GM23338 (cell line): Measurements from ENCODE around the gene FOXD4L6. TPM values are rescaled to one million over a fixed set of nuclear protein-coding genes. Genes with fewer than 3 reads are reported as not detected.
"Not testable (repeated sequence)": the region's sequence is repeated elsewhere in the genome, so short reads cannot be mapped to it uniquely, and the experiment has no call there.

Experiments
- ATAC-seq: fragments of 200-7000 bp; cut with Tn5 transposase; 3 replicates; pipeline ENCODE4 v1.9.1; 2020
- DNase-seq: peaks from one replicate; pipeline ENCODE4 v3.0.0-alpha.2; 2015; ENCODE audit warnings: low spot score
- H2AFZ ChIP-seq: fragments of 200-600 bp; sonication (generic); 2 replicates; pipeline ENCODE4 v1.8.0; 2016; ENCODE audit warnings: antibody characterized with exemption, mild to moderate bottlenecking, moderate library complexity
- H3F3A ChIP-seq: fragments of 200-600 bp; sonication (generic); replicated peaks from 2 replicates; pipeline ENCODE4 v1.8.0; 2017; ENCODE audit warnings: antibody characterized with exemption, mixed run types, low read depth
- H3K27ac ChIP-seq: fragments of 200-600 bp; sonication (generic); 2 replicates; pipeline ENCODE4 v1.6.1; 2016; ENCODE audit warnings: low read depth
- H3K27me3 ChIP-seq: fragments of 200-600 bp; sonication (generic); 2 replicates; pipeline ENCODE4 v1.8.0; 2016; ENCODE audit warnings: mild to moderate bottlenecking, mixed run types, moderate library complexity; ENCODE audit not compliant: insufficient read depth
- H3K36me3 ChIP-seq: fragments of 200-600 bp; sonication (generic); 2 replicates; pipeline ENCODE4 v1.8.0; 2016; ENCODE audit warnings: mild to moderate bottlenecking; ENCODE audit not compliant: insufficient read depth
- H3K4me1 ChIP-seq: fragments of 200-600 bp; sonication (generic); 2 replicates; pipeline ENCODE4 v1.8.0; 2016; ENCODE audit warnings: mild to moderate bottlenecking, moderate library complexity; ENCODE audit not compliant: insufficient read depth
- H3K4me2 ChIP-seq: fragments of 200-600 bp; sonication (generic); 2 replicates; pipeline ENCODE4 v1.7.1; 2017; ENCODE audit warnings: mixed run types
- H3K4me3 ChIP-seq: fragments of 200-600 bp; sonication (generic); 2 replicates; pipeline ENCODE4 v1.6.1; 2016; ENCODE audit warnings: mixed run types
- H3K79me2 ChIP-seq: fragments of 200-600 bp; sonication (generic); replicated peaks from 2 replicates; pipeline ENCODE4 v1.8.0; 2017; ENCODE audit warnings: mild to moderate bottlenecking; ENCODE audit not compliant: insufficient read depth
- H3K9me2 ChIP-seq: fragments of 200-600 bp; sonication (generic); 2 replicates; pipeline ENCODE4 v1.8.0; 2017; ENCODE audit not compliant: insufficient read depth
- H4K20me1 ChIP-seq: fragments of 200-600 bp; sonication (generic); replicated peaks from 2 replicates; pipeline ENCODE4 v1.8.0; 2017; ENCODE audit warnings: mild to moderate bottlenecking; ENCODE audit not compliant: insufficient read depth
- H3K27ac Mint-ChIP-seq: 2 replicates; pipeline ENCODE4 v1.8.0; 2020; ENCODE audit warnings: inconsistent platforms, mild to moderate bottlenecking, moderate library complexity, mixed read lengths
- H3K27me3 Mint-ChIP-seq: 3 replicates; pipeline ENCODE4 v1.8.0; 2022; ENCODE audit warnings: low read depth, mild to moderate bottlenecking, moderate library complexity, mixed read lengths, inconsistent platforms; ENCODE audit not compliant: insufficient read depth, poor library complexity
- H3K36me3 Mint-ChIP-seq: 3 replicates; pipeline ENCODE4 v1.8.0; 2021; ENCODE audit warnings: low read depth, mild to moderate bottlenecking, inconsistent platforms, moderate library complexity, mixed read lengths
- H3K4me1 Mint-ChIP-seq: 3 replicates; pipeline ENCODE4 v1.8.0; 2020; ENCODE audit warnings: mild to moderate bottlenecking, inconsistent platforms, mixed read lengths
- H3K4me3 Mint-ChIP-seq: 3 replicates; pipeline ENCODE4 v1.8.0; 2021; ENCODE audit warnings: moderate library complexity, mild to moderate bottlenecking, inconsistent platforms, mixed read lengths
- H3K9me3 Mint-ChIP-seq: 3 replicates; pipeline ENCODE4 v1.8.0; 2020; ENCODE audit warnings: moderate library complexity, mild to moderate bottlenecking, inconsistent platforms, mixed read lengths
- long read RNA-seq: library from polyadenylated mRNA; unstranded; transcript quantifications from one replicate; pipeline ENCODE4 v2.0.0, GENCODE V29; 2020; ENCODE audit not compliant: unreplicated experiment
- polyA plus RNA-seq: library from polyadenylated mRNA; unstranded; fragments of >200 nt; fragmentation: Nextera tagmentation; extraction: Ambion mirVana; gene quantifications from 2 replicates; pipeline ENCODE4 v1.2.1, GENCODE V29; 2016
- total RNA-seq: library from RNA; depleted of rRNA; stranded (reverse); fragments of >200 nt; shearing (Covaris generic); gene quantifications from 2 replicates; pipeline ENCODE4 v1.2.3, GENCODE V29; 2014; rRNA removed

Gene FOXD4L6
- total RNA-seq (0.21 TPM in 1 of 2 replicates, not detected in the other), polyA plus RNA-seq (not detected in 2 replicates)
- long read RNA-seq = 0 reads

- not testable (repeated sequence) for H3K36me3 ChIP-seq, DNase-seq, H3K9me2 ChIP-seq, H3K79me2 ChIP-seq, H4K20me1 ChIP-seq, ATAC-seq, H3K4me1 Mint-ChIP-seq, H3K27me3 Mint-ChIP-seq, H3K4me3 Mint-ChIP-seq, H3K36me3 Mint-ChIP-seq, H3K4me3 ChIP-seq, H3K27ac ChIP-seq, H2AFZ ChIP-seq, H3F3A ChIP-seq, H3K4me1 ChIP-seq, H3K27ac Mint-ChIP-seq, H3K9me3 Mint-ChIP-seq, H3K4me2 ChIP-seq
- H3K27me3 ChIP-seq = peaks cover 23% of the 10 kb centered on the region
Measured at GRCh38 chr9:41128581-41128980, at the start of gene FOXD4L6. Gene FOXD4L6, minus strand, starts transcription at chr9:41128681. Its CDS starts 298 bp downstream, at chr9:41128383.

DNA sequence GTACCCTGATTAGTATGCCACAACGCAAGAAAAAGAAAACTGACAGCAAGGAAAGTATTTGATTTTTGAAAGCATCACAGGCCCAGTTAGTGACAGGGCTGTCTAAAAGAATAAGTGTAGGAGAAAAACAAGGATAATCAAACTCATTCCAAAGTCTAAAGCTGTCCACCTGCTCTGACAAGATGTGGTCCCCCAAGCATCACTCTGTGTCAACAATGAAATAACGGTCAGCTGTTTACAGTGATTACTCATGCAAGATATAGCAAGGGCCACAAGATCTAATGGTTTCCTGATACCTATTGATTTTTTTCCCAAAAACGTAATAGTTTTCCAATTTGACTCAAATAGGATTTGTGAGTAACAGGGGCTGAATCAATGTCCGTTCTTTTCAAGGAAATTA lies 46.5 kb upstream of the FOXD4L6 start:
- not testable (repeated sequence) for H3K4me1 Mint-ChIP-seq, ATAC-seq, H3K4me3 ChIP-seq, H3K4me2 ChIP-seq, H3K9me3 Mint-ChIP-seq, H3K4me3 Mint-ChIP-seq, H3K36me3 Mint-ChIP-seq, H3F3A ChIP-seq, H4K20me1 ChIP-seq, H3K27me3 Mint-ChIP-seq, H3K27me3 ChIP-seq, H3K27ac ChIP-seq, H2AFZ ChIP-seq, H3K27ac Mint-ChIP-seq, H3K36me3 ChIP-seq, H3K9me2 ChIP-seq, H3K79me2 ChIP-seq, DNase-seq, H3K4me1 ChIP-seq

DNA sequence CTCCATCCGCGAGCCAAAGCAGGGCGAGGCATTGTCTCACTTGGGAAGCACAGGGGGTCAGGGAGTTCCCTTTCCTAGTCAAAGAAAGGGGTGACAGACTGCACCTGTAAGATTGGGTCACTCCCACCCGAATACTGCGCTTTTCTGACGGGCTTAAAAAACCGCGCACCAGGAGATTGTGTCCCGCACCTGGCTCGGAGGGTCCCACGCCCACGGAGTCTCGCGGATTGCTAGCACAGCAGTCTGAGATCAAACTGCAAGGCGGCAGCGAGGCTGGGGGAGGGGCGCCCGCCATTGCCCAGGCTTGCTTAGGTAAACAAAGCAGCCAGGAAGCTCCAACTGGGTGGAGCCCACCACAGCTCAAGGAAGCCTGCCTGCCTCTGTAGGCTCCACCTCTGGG lies 21.6 kb upstream of the FOXD4L6 start:
- H4K20me1 ChIP-seq, H3K4me3 ChIP-seq, H3K4me1 Mint-ChIP-seq, H3K27me3 ChIP-seq, H3K9me3 Mint-ChIP-seq, H3K27me3 Mint-ChIP-seq, H3K4me2 ChIP-seq, ATAC-seq, H3K36me3 Mint-ChIP-seq, H3F3A ChIP-seq, H3K27ac ChIP-seq, H3K4me3 Mint-ChIP-seq, H2AFZ ChIP-seq, H3K79me2 ChIP-seq, H3K27ac Mint-ChIP-seq, H3K9me2 ChIP-seq, H3K36me3 ChIP-seq, H3K4me1 ChIP-seq, DNase-seq: not testable (repeated sequence)

- not testable (repeated sequence) for H3K9me3 Mint-ChIP-seq, H3K4me2 ChIP-seq, H3K9me2 ChIP-seq, ATAC-seq, H3K27ac Mint-ChIP-seq, H3K4me3 ChIP-seq, H3K36me3 ChIP-seq, H2AFZ ChIP-seq, H3K4me1 ChIP-seq, H3K27ac ChIP-seq, H3F3A ChIP-seq, H4K20me1 ChIP-seq, H3K27me3 ChIP-seq, H3K27me3 Mint-ChIP-seq, H3K4me3 Mint-ChIP-seq, H3K79me2 ChIP-seq, DNase-seq, H3K4me1 Mint-ChIP-seq, H3K36me3 Mint-ChIP-seq
Measured at GRCh38 chr9:41141878-41142277, 13.4 kb upstream of the FOXD4L6 start.
